ENCODE data around the gene MAG.
"Not testable (repeated sequence)": the region's sequence is repeated elsewhere in the genome, so short reads cannot be mapped to it uniquely, and the experiment has no call there.

The MAG gene

GRCh38 chr19:35281303-35281702 is 10.7 kb upstream of the MAG start:
- no peak for DNase-seq (ENCODE audit: low read depth)

GRCh38 chr19:35284153-35285094 is 7.5 kb upstream of the MAG start:
- DNase-seq (ENCODE audit: low read depth), result no peak

- DNase-seq (ENCODE audit: low read depth), result no peak
Measured at GRCh38 chr19:35285095-35285449, 6.9 kb upstream of the MAG start.

GRCh38 chr19:35285465-35285864 is 6.5 kb upstream of the MAG start:
- not testable (repeated sequence) for DNase-seq (ENCODE audit: low read depth)

GRCh38 chr19:35286101-35286500 is 5.9 kb upstream of the MAG start:
- not testable (repeated sequence) for DNase-seq (ENCODE audit: low read depth)

- no peak for DNase-seq (ENCODE audit: low read depth)
Measured at GRCh38 chr19:35287713-35288112, 4.2 kb upstream of the MAG start.

- DNase-seq (ENCODE audit: low read depth), result no peak
Measured at GRCh38 chr19:35288331-35288730, 3.6 kb upstream of the MAG start.

GRCh38 chr19:35288906-35289305 is 3.1 kb upstream of the MAG start:
- no peak for DNase-seq (ENCODE audit: low read depth)

- no peak for DNase-seq (ENCODE audit: low read depth)
Measured at GRCh38 chr19:35290381-35291127, 1.4 kb upstream of the MAG start.

GRCh38 chr19:35291259-35291658 is 702 bp upstream of the MAG start:
- DNase-seq (ENCODE audit: low read depth), result no peak

- no peak for DNase-seq (ENCODE audit: low read depth)
Measured at GRCh38 chr19:35292421-35293362, 731 bp downstream of the MAG start.

GRCh38 chr19:35293363-35293739 is 1.4 kb downstream of the MAG start:
- no peak for DNase-seq (ENCODE audit: low read depth)

GRCh38 chr19:35293808-35294207 is 1.8 kb downstream of the MAG start:
- DNase-seq (ENCODE audit: low read depth), result no peak

- no peak for DNase-seq (ENCODE audit: low read depth)
Measured at GRCh38 chr19:35294328-35294727, 2.4 kb downstream of the MAG start.

GRCh38 chr19:35294859-35295791 is 3.2 kb downstream of the MAG start:
- DNase-seq (ENCODE audit: low read depth), result no peak

- no peak for DNase-seq (ENCODE audit: low read depth)
Measured at GRCh38 chr19:35295792-35296462, 4.0 kb downstream of the MAG start.

GRCh38 chr19:35296644-35297514 is 4.9 kb downstream of the MAG start:
- no peak for DNase-seq (ENCODE audit: low read depth)

- no peak for DNase-seq (ENCODE audit: low read depth)
Measured at GRCh38 chr19:35297515-35297848, 5.5 kb downstream of the MAG start.

GRCh38 chr19:35297922-35298321 is 6.0 kb downstream of the MAG start:
- DNase-seq (ENCODE audit: low read depth), result no peak

GRCh38 chr19:35298561-35298972 is 6.6 kb downstream of the MAG start:
- no peak for DNase-seq (ENCODE audit: low read depth)

All from HS-27A (cell line).